Measurements from ENCODE around the gene SYNGR3.

SYNGR3 gene

GRCh38 chr16:1975432-1976215, 14.1 kb upstream of the SYNGR3 start:
- DNase-seq (ENCODE audit: low read depth): no peak
- no peak for TF ChIP-seq CTCF (IDR thresholded peaks at IDR 0.05; ENCODE audit: control insufficient read depth, insufficient read depth, low read depth, low read length, missing control alignments)
- H3K4me3 ChIP-seq (ENCODE audit: control insufficient read depth, low read depth, low read length): no peak overlapping the region

DNA sequence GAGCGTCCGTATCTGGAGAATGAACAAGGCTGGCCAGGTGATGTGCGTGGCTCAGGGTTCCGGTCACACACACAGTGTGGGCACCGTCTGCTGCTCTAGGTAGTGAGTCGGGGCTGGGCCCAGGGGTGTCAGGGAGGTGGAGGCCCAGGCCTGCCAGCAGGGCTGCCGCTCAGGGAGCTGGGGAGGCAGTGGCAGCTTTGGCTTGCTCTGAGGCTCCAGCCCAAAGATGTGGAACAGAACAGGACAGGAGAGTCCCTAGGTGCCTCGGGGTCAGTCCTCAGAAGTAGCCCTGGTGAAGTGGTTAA, 13.6 kb upstream of the SYNGR3 start:
- TF ChIP-seq CTCF (IDR thresholded peaks at IDR 0.05; ENCODE audit: control insufficient read depth, insufficient read depth, low read depth, low read length, missing control alignments): no peak
- H3K4me3 ChIP-seq (ENCODE audit: control insufficient read depth, low read depth, low read length): no peak overlapping the region
- no peak for DNase-seq (ENCODE audit: low read depth)

GRCh38 chr16:1976951-1977874, 12.6 kb upstream of the SYNGR3 start:
- no peak for TF ChIP-seq CTCF (IDR thresholded peaks at IDR 0.05; ENCODE audit: control insufficient read depth, insufficient read depth, low read depth, low read length, missing control alignments)
- no peak for DNase-seq (ENCODE audit: low read depth)
- H3K4me3 ChIP-seq (ENCODE audit: control insufficient read depth, low read depth, low read length): no peak overlapping the region

DNA sequence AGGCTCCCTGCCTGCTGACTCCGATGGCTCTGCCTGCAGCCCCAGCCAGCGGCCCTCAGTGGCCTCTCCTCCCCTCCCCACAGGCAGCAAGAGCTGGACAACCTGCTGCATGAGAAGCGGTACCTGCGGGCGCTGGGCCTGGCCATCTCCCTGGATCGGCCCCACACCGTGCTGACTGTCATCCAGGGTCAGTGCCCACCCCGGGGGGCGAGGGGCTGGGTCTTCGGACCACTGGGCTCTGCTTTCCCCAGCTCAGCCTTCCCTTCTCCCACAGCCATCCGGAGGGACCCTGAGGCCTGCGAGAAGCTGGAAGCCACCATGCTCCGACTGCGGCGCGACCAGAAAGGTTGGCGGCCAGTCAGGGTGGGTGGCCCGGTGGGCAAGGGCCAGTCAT, 11.9 kb upstream of the SYNGR3 start:
- DNase-seq (ENCODE audit: low read depth): no peak
- no peak for TF ChIP-seq CTCF (IDR thresholded peaks at IDR 0.05; ENCODE audit: control insufficient read depth, insufficient read depth, low read depth, low read length, missing control alignments)
- H3K4me3 ChIP-seq (ENCODE audit: control insufficient read depth, low read depth, low read length): no peak overlapping the region

GRCh38 chr16:1978476-1979120, 11.2 kb upstream of the SYNGR3 start:
- no peak for TF ChIP-seq CTCF (IDR thresholded peaks at IDR 0.05; ENCODE audit: control insufficient read depth, insufficient read depth, low read depth, low read length, missing control alignments)
- no peak for DNase-seq (ENCODE audit: low read depth)
- H3K4me3 ChIP-seq (ENCODE audit: control insufficient read depth, low read depth, low read length): no peak overlapping the region

DNA sequence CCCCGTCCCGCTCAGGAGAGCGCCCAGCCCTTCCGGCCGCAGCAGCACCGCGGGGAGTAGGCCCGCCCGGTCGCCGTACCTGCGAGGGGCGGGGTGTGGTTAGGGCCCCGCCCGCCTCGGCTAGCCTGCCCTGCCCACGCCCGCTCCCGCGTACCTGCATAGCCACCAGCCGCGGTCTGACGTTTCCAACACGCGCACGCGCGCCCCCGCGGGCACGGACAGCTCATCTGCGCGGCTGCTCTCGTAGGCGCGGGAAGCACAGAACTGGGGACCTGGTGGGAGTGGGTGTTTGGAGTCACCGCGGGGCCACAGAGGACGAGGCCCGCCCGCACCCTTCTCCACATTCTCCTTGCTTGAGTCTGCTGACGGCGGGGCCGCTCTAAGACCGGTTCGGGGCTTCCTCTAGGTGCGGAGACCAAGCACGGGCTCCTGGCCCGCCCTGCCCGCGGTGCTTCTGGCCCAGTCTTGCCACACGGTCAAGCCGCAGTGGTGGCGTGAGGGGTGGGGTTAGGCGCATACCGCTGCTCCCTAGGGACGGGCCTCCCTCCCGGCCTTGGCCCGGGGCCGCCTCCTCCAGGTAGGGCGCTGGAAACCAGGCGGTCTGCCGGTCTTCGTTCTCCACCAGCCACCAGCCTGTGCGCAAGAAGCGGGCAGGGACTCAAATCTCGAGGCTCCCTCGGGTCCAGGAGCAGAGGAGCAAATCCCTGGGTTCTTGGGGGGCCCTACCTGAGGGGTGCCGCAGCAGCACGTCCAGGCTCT, 10.3 kb upstream of the SYNGR3 start:
- no peak for TF ChIP-seq CTCF (IDR thresholded peaks at IDR 0.05; ENCODE audit: control insufficient read depth, insufficient read depth, low read depth, low read length, missing control alignments)
- no peak for DNase-seq (ENCODE audit: low read depth)
- no peak overlapping the region for H3K4me3 ChIP-seq (ENCODE audit: control insufficient read depth, low read depth, low read length)
